Stimulated activated naive CD4-positive, alpha-beta T cell (primary cell): ENCODE results near the gene ZIC4.

ENCODE experiments used
- DNase-seq, 6 experiments: peaks; one replicate each; lab custom pipeline; 2025; lab: John Stamatoyannopoulos, UW

ZIC4 gene

DNA sequence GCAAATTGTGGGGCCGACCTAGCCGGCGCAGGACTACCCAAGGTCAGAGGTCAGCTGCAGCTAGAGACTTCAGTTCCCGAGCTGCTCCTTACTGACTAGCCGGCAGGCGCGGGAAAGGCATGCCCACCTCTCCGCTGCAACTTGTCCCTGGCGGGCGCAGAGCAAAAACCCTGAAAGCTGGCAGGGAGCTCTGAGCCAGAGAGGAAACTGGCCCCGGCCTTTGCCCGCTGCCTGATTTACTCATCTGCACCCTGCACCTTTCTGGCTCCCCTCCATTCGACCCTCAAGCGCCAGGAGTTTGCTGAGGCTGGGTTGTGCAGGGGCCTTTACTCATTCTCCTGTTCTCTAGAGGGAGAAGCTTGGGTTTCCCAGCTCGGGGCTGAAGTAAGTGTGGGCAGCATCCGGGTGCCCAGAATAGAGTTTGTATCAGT lies 1.5 kb downstream of the ZIC4 start:
- no peak for DNase-seq

DNA sequence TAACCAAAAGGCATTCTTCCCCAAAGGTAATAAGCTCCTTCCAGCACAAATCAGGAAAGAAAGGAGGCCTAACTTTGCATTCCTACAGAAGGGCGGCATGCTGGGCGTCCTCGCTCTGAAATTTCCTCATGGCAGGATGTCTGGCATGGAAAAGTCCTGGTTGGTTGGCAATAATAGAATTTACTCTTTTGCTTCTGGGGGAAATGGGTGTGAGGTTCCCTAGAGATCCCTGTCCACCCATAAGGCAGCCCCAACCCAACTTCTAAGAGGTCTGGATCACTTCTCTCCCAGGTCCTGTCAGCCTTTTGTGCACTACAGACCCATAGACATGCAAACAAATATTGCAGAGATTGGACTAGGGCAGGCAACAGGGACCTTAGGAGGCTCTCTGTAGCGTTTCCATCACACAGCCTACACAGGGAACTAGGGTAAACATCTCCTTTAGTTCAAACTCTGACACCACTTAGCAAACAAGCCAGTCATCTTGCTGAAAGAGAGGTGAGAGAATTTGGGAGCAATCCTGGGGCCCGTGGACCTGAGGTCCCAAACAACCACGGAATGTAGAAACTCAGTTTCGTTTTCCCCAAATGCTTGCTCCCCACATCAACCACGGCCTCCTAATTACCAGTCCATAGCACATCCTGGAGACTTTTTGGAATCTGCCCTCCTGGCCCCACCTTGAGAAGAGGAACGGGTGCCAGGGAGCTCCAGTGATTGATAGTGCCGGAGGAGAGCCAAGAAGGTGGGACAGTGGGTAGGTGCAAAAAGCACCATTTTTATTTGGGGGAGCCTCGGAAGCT lies 2.1 kb downstream of the ZIC4 start:
- DNase-seq: no peak

GRCh38 chr3:147403511-147403910 lies 2.8 kb downstream of the ZIC4 start:
- DNase-seq: no peak

DNA sequence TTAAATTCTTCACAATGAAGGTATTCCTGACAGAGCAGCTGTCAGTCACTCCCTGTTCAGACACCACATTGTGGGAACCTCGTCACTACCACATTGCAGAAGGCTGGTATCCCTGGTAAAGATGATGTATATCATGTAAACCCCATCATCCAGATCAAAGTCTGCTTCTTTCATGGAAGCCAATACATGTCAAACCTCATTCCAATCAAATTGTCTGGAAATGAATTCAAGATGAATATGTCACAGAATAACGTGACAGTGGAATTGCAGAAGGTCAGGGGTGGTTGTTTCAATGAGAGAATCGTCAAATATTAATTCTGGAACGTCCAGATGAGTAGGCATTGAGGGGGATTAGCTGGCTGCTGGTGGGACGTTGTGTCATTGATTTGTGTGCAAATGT lies 4.2 kb downstream of the ZIC4 start:
- DNase-seq: no peak

DNA sequence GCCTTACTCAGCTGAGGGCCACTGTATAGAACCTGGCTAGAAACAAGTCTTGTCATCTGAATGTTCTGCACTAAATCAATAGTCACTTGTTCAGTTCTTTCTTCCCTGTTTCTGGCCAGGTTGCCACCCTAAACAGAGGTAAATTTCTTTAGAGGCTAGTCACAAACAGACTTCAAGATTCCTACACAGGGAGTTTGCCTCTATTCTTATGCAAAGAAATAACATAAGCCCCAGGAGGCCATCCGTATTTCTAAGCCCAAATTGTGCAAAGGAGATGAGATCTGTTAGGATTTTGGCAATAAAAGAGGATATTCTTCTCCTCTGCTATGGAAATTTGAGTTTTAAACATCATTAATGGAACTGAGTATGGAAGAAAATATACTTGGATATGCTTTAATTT lies 4.9 kb downstream of the ZIC4 start:
- no peak for DNase-seq

- DNase-seq: no peak
Measured at GRCh38 chr3:147400999-147401398, 5.3 kb downstream of the ZIC4 start.

GRCh38 chr3:147400111-147400510 lies 6.2 kb downstream of the ZIC4 start:
- no peak for DNase-seq

DNA sequence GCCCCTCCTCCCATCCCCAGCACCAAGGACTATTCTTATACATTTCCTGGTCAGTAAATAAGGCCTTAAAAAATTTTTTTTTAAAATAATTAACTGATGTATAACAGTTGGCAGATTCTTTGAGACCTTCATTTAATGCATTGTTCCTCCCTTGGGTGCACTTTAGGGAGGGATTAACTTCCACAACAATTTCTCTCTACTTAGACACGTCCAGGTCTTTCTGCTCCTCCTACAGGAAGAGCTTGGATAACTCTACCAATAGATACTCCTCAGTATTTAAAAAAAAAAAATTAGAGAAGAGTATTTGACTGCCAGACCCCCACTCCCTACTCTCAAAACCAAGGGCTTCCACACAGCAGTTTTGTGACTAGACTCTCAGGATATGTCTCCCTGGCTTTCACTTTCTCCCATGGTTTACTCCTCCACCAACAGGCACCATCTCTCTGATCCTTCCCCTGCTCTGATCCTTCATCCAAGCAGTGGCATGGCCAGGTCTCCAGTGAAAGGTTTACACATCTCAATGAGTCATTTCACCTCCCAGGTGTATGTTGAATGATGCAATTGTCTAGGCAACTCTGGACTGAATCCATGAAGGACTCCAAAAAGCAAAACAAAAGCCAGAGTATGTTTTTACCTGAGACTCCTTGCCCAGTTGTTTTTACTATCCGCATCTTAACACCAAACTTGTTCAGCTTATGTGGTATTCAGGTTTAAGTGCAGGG lies 7.4 kb downstream of the ZIC4 start:
- no peak for DNase-seq

DNA sequence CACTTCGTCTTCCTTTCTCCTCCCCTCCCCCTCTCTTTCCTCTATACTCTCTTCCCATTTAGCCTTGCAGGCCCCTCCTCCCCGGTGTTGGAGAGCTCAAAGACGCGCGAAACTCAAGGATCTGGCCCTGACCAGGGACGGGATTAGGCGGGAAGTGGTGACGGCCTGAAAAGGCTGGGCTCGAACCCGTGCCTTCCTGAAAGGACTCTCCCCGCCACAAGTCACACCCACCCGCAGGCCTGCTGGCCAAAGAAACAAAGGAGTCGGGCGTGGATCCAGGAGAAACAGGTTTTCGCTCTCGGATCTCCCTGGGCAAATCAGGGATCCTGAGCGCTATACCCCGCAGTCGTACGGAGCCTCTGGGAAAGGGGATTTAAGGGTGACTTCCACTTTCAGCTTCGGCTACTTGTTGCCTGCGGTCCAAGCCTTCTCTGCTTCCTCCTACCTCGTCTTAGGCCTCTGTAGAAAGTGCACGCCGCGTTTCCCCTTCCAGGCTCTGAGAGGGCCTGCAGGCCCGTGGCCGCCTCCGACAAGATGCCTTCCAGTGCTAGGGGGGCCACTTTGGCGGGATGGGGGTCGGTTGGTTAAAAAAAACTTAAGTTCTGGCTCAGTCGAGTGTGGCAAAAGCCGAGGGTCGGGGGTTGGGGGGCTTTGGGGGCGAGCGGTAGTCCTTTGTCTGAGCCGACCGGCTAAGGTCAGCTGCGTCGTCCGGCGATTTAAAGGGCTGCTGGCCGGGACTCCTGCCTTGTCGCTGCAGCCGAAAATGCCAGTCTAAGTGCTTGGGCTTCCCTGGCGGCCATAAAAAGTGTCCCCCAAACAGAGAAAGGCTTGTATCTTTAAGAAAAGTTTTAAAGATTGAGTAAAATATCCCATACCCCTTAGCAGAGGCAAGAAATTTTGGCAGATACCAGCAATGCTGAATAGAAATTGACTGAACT lies 8.2 kb downstream of the ZIC4 start:
- DNase-seq: no peak

GRCh38 chr3:147397155-147397874 lies 9.0 kb downstream of the ZIC4 start:
- DNase-seq: no peak

DNA sequence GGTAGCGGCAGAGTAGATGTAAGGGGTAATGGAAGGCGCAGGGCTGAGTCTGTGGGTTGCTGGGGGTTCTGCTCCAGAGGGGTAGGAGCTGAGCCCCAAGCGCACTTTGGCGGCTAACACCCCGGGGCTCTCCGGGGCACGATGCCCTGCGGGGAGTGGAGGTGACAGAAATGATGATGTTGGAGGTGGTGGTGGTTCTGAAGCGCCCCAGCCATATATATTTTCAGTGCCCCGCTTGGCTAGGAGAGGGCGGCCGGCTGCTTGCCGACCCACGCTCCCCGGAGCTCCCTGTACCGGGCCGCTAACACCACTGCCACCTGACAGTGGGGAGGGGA lies 9.7 kb downstream of the ZIC4 start:
- no peak for DNase-seq

GRCh38 chr3:147395899-147396711 lies 10.2 kb downstream of the ZIC4 start:
- no peak for DNase-seq

DNA sequence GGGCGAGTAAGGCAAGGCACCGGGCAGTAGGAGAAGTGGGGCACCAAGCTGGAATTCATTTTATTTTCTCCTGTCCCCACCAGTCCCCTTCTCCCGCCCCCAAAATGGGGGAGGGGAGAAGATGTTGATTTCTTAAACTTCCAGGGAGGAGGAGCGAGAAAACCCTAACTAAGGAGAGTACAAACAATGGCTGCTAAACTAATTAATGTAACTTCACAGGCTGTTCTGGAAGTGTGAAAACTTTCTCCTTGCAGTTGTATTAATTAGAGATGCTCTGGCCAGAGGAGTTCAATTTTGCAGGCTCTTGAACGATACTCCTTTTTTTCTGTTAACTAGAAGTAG lies 11.5 kb downstream of the ZIC4 start:
- no peak for DNase-seq

- no peak for DNase-seq
Measured at GRCh38 chr3:147393943-147394883, 12.1 kb downstream of the ZIC4 start.

DNA sequence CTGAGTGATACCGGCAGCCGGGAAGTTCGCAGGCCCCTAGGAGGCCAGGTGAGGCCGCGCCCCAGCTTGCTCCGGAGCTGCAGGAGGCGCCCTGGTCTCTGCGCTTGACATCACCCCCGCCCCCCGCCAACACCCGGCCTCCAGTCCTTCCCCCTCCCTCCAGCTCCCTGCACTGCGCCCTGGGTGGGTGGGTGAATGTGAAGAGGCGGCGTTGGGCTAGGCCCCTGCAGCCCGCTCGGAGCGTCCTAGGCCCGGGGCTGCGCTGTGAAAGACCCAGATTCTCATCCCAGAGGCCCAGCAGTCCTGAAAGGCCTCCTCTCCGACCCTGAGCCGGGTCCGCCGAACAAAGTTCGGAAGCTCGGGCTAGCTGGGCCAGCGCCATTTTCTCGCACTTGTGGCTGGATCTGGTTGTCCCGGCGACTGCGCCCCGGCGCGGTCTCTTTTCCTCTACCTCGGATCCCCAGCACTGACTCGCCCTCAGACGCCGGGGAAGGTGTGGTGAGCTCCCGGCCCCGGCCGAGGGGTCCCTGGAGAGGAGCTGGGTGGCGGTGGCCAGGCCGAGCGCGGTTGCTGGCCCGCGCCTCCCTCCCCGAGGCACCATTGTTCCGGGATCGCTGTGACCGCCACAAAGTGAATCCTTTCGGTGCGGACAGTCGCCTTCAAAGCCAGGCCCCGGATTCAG lies 12.9 kb downstream of the ZIC4 start:
- DNase-seq: no peak

DNA sequence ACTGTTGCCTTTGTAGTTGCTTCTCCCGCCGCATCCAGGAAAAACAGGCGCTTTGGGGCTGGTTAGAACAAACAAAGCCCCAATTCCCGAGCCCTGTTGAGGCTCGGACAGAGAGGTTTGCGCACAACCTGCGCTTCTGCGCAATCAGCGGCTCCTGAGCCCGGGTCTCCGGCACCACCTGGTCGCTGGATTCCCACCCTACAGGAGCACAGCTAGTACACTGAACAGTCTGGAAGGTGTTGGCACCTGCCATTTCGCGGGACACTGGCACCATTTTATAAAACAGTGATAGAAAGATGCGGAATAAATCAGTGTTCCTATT lies 13.8 kb downstream of the ZIC4 start:
- no peak for DNase-seq

- DNase-seq: no peak
Measured at GRCh38 chr3:147391781-147392624, 14.3 kb downstream of the ZIC4 start.
